Measurements from ENCODE around the gene GPR107.

DNA sequence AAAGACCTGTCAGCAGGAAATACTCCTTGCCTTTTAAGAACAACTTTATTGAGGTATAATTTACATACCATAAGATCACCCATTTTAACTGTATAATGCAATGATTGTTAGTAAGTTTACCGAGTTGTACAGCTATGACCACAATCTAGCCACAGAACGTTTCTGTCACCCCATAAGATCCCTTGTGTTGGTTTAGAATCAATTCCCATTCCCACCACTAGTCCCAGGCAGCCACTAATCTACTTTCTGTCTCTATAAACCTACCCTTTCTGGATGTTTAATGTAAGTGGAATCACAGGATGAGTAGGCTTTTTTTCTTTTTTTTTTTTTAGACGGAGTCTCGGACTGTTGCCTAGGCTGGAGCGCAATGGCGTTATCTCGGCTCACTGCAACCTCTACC lies 4.4 kb downstream of the GPR107 start:
- TF ChIP-seq EZH2 (IDR thresholded peaks at IDR 0.05; ENCODE audit: borderline replicate concordance, insufficient read depth, low read depth, low read length, poor library complexity, severe bottlenecking): no peak
- TF ChIP-seq, protein P1, sequence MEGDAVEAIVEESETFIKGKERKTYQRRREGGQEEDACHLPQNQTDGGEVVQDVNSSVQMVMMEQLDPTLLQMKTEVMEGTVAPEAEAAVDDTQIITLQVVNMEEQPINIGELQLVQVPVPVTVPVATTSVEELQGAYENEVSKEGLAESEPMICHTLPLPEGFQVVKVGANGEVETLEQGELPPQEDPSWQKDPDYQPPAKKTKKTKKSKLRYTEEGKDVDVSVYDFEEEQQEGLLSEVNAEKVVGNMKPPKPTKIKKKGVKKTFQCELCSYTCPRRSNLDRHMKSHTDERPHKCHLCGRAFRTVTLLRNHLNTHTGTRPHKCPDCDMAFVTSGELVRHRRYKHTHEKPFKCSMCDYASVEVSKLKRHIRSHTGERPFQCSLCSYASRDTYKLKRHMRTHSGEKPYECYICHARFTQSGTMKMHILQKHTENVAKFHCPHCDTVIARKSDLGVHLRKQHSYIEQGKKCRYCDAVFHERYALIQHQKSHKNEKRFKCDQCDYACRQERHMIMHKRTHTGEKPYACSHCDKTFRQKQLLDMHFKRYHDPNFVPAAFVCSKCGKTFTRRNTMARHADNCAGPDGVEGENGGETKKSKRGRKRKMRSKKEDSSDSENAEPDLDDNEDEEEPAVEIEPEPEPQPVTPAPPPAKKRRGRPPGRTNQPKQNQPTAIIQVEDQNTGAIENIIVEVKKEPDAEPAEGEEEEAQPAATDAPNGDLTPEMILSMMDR (IDR thresholded peaks at IDR 0.05): peak; percentile 43
